PC-3 (cell line): ENCODE results near the gene SNX27.

Experiments used
- CTCF ChIP-seq: fragments of 300-600 bp; sonication (generic); conservative IDR thresholded peaks from 2 replicates; pipeline ENCODE4 v1.5.1; 2017; ENCODE audit warnings: antibody characterized with exemption, low read depth, mild to moderate bottlenecking, low read length
- EZH2 ChIP-seq: fragments of 300-600 bp; sonication (generic); IDR thresholded peaks from one replicate; pipeline ENCODE4 v1.6.1; 2017; ENCODE audit warnings: antibody characterized with exemption, mild to moderate bottlenecking, low read length; ENCODE audit not compliant: unreplicated experiment
- EZH2phosphoT487 ChIP-seq: fragments of 300-600 bp; sonication (generic); IDR thresholded peaks from 2 replicates; pipeline ENCODE4 v1.6.1; 2018; ENCODE audit warnings: mild to moderate bottlenecking, antibody characterized with exemption, low read length, borderline replicate concordance

- TF ChIP-seq CTCF, result no peak
- no peak for TF ChIP-seq EZH2phosphoT487
- TF ChIP-seq EZH2, result no peak
Observed at GRCh38 chr1:151574575-151575529, 37.0 kb upstream of the SNX27 start.
